HG02763 (cell line): ENCODE results near the gene UFD1.
"Not testable (repeated sequence)": the region's sequence is repeated elsewhere in the genome, so short reads cannot be mapped to it uniquely, and the experiment has no call there.

ENCODE experiments used
- ATAC-seq: cut with Tn5 transposase; IDR thresholded peaks from one replicate; pipeline ENCODE4 v1.9.1; 2021; ENCODE audit warnings: mild to moderate bottlenecking, moderate library complexity; ENCODE audit not compliant: unreplicated experiment

UFD1 gene

DNA sequence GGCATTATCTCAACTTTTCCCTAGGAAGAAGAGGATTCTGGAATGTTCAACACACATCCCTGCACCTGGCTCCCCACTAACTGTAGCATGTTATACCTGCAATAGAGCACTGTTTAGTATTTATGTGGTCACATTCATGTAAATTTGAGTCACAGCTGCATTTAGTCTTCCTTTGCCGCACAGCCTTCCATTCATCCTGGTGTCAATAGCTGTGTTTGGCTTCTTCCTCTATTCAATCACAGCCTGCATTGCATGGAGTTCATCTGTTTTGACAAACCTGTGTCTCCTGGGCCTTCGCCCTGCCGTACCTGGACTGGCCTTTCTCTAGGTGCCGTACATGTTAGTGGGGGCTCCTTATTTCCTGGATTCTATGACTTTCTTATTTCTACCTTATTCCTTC, 27.4 kb downstream of the UFD1 start:
- no peak for ATAC-seq

DNA sequence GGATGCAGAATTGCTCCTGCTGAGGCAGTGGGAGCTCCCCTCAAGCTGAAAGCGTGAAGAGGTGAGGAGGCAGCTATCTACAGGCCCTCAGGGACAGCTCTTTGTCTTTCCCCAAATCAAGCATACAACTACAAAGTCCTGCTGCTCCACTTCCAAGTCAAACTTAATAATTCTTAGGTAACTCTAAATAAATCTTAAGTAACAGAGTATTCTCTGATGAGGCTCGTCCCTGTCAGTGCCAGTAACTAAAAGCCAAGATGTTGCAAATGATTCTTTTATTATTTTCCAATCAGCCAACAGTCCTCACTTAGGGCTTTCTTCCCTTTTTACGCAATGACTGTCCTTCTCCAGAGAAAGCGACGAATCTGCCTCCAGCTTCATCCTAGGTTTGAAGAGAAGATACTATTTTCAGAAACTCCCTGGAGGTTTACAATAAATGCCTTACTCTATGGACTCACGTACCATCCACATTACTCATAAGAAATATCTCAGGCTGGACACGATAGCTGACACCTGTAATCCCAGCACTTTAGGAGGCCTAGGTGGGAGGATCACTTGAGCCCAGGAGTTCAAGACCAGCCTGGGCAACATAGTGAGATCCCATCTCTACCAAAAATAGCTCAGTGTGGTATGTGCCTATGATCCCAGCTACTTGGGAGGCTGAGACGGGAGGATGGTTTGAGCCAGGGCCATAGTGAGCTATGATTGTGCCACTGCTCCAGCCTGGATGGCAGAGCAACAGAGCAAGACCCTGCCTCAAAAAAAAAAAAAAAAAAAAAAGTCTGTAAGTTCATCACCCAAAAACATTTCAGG, 28.4 kb downstream of the UFD1 start:
- no peak for ATAC-seq

DNA sequence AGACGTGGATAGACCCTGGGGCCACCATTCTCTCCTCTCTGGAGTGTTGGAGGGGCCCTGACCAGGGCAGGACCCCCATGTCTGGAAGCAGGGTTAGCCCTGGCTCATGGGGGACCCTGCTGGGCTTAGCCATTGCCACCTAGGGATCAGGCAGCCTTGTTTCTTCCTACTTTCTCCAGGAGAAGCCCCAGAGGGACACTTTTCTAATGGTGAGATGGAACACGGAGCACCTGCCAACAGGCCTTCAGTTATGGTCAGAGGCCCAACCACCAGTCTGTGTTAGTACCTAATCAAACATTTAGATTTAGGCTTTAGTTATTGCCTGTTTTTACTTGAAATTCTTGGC, 29.6 kb downstream of the UFD1 start:
- no peak for ATAC-seq

DNA sequence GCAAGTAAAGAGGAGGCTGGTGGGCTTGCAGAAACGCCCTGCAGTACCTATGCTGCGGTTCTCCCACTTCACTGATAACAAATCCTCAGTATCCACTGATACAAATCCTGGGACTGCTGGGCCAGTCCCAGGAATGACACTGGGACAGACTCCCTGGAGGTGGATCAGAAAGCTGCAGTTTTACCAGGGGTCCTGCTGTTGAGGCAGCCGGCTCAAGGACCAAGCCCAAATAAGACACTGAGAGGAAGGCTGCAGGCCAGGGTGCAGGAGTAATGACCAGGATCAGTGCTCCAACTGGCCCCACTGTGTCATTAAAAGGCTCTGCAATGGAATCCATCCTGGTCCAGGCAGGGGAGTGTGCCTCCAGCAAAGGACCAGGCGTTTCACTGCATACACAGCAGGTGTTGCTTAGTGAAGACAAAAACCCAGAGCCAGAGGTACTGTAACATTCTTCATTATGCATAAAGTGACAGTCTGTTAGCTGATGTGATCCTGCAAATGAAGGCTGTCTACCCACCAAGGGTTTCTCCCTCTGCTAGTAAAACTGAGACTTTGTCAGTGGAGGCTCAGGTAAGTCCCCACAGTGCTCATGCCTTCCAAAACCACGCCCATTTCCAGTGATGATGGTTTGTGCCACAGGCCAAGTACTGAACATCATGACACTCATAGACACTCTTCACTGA, 30.1 kb downstream of the UFD1 start:
- no peak for ATAC-seq

DNA sequence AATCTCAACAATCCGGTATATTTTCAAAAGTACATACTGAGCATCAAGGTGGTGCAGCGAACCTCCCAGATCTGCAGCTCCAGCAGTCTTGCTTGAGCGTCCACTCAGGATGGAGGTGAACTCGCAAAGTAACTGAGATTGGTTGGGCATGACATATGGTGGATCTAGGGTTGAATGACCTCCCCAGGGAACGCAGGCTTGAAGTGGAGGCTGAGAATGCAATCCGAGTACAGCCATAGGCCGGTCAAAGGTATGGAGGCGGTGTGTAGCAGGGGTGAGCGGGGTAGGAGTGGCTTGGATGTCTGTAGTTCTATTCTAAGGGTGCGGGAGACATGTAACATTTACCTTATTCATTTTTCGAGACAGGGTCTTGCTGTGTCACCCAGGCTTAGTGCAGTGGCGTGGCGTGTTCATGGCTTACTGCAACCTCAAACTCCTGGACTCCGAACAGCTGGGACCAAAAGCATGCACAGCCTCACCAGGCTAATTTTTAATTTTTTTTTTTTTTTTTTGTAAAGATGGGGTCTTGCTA, 30.9 kb downstream of the UFD1 start:
- peak; percentile 19 for ATAC-seq

GRCh38 chr22:19447330-19448075, 31.5 kb downstream of the UFD1 start, which contains the start of gene C22orf39:
TSS of gene C22orf39 (minus strand) at chr22:19447711. CDS start at chr22:19447688, 23 bp downstream.
- ATAC-seq, result peak; percentile 84

- no peak for ATAC-seq
Observed at GRCh38 chr22:19446603-19447329, 32.2 kb downstream of the UFD1 start.

- ATAC-seq, result not testable (repeated sequence)
Observed at GRCh38 chr22:19445279-19445982, 33.6 kb downstream of the UFD1 start.

DNA sequence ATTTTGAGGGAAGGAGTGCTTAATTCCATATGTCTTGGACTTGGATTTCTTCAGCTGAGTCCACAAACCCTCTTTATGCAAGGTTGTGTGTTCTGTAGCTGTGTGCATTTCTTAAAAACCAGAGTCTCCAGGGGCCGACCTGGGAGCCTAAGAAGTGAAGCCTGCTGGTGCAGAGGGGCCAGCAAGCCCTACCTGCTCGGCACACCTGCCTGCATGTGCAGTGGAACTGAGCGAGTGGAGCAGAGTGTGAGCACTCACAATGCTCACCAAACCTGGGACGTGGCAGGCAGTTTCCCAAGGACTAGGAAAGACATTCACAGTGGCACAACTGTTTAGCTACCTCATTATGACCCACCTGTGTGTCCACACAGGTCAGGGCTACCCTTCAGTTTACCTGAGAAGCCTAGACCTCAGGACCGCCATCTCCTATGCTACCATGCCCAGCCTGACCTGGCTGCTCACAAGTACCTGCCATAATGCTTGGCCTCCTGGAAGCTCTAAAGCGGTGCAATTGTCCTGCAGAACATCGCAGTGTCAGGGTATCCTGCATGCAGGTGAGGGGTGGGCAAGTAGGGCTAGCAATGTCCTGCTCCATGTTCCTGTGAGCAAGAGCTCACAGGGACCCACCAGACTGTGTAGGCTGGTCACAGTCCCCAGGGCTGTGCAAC, 35.3 kb downstream of the UFD1 start:
- no peak for ATAC-seq

- ATAC-seq, result no peak
Observed at GRCh38 chr22:19442166-19442565, 36.8 kb downstream of the UFD1 start.

DNA sequence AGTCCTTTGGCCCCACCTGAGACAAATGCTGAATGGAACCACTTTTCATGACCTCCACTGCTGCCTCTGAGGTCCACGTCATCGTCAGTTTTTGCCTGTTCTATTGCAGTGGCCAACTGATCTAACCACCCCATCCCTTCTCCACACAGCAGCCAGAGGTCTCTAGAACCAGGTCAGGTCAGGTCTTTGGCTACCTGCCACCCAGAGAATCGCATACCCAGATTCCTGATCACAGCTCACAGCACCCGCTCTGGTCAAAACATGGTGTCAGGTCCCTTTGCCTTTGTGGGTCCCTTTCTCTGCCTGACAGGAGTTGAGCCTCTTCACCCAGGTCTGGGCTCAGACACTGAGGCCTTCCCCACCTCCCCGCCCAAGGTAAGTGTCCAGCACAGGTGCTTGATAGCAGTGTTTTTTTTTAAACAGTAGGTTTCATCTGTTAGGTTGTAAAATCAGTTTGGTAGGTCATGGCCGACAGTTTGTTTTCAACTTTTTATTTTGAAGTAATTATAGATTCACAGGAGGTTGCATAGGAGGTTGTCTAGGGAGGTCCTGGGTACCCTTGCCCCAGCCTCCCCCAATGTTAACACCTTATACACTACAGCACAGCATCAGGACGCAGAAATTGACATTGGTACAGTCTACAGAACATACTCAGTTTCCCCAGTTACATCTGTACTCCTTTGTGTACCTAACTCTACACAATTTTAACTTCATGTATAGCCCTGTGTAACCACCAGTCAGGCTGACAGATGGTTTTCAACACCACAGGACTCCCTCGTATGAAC, 38.4 kb downstream of the UFD1 start:
- no peak for ATAC-seq

- no peak for ATAC-seq
Observed at GRCh38 chr22:19438298-19438697, 40.7 kb downstream of the UFD1 start.

GRCh38 chr22:19436444-19437161, 42.4 kb downstream of the UFD1 start:
- ATAC-seq, result not testable (repeated sequence)

DNA sequence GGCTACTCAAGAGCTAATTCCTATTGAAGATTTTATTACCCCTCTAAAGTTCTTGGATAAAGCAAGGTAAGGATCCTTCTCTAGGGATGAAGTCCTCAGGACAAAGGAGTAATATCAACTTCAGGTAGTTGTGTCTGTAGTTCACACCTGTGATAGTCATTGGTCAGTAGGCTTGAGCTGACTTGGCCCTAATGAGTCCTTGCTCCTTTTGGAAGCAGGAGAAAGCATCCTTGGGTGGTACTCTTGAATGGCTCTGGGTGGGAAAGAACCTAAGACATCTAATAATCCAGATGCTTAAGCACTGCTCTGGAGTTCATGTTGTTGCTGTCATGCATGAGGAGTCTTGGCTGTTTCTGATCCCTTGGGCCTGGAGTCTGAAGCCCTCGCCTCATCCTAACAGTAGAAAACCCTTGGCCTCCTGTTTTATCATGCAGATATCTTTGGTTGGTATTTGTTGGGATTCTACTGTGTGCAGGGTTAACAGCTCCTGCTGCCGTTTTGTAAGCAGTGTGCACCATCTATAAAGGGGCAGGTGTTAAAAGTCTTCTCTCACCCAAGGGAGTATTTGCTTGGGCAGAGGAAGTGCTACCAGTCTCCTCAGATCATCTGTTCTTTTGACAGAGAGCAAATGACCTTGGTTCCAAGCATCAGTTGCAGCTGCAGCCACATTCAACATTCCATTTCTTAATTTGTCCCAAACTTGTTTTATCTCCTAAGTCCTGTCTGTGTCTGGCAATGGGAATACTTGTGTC, 44.0 kb downstream of the UFD1 start:
- no peak for ATAC-seq

GRCh38 chr22:19434401-19434800, 44.6 kb downstream of the UFD1 start:
- no peak for ATAC-seq

- ATAC-seq, result peak; percentile 80
Observed at GRCh38 chr22:19432133-19432851, 46.7 kb downstream of the UFD1 start, which contains the start of gene MRPL40. TSS of gene MRPL40 (plus strand) at chr22:19432545. CDS start at chr22:19432555, 10 bp downstream.
